ENCODE results near the gene IL16. TPM values are rescaled to one million over a fixed set of nuclear protein-coding genes. Genes with fewer than 3 reads are reported as not detected.
"Not testable (repeated sequence)": the region's sequence is repeated elsewhere in the genome, so short reads cannot be mapped to it uniquely, and the experiment has no call there.

IL16 gene
- polyA plus RNA-seq, 3 donors: 2.4 to 12.6 (median 9.3) TPM

DNA sequence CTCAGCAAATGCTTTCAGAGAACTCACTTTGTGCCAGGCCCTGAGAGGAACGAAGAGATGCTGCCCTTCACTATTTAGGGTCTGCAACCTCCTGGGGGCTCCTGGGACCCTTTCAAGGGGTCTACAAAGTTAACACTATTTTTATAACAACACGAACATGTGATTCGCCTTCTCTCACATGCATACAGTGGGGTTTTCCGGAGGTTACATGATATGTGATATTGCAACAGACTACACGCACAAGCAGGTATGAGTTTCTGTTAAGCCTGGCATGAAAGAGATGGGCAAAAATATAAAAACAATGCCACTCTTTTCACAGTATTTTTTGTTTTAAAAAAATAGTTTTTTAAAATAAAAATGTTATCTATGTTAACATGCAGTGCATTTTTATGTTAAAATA is 117.0 kb downstream of the IL16 start:
- 78 to 85% (median 79%) methylated on average over 5 of the region's 5 CpGs for WGBS, 3 donors
- no peak overlapping the region for H3K27ac ChIP-seq (ENCODE audit: low read depth, low read length)

DNA sequence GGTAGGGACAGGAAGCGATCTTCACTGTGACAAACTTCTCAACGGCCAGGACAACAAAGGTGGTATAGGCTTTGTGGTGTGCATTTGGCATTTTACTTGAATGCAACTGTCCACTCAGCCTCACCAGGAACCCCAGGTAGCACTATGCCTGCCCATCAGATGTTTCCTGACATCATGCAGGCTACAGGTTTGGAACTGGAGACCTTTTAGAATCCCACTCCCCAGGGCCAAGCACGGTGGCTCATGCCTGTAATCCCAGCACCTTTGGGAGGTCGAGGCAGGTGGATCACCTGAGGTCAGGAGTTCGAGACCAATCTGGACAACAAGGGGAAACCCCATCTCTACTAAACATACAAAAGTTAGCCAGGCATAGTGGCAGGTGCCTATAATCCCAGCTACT is 117.7 kb downstream of the IL16 start:
- H3K27ac ChIP-seq (ENCODE audit: low read depth, low read length): no peak overlapping the region
- WGBS, 3 donors: 85 to 92% (median 92%) methylated on average over 5 of the region's 5 CpGs

DNA sequence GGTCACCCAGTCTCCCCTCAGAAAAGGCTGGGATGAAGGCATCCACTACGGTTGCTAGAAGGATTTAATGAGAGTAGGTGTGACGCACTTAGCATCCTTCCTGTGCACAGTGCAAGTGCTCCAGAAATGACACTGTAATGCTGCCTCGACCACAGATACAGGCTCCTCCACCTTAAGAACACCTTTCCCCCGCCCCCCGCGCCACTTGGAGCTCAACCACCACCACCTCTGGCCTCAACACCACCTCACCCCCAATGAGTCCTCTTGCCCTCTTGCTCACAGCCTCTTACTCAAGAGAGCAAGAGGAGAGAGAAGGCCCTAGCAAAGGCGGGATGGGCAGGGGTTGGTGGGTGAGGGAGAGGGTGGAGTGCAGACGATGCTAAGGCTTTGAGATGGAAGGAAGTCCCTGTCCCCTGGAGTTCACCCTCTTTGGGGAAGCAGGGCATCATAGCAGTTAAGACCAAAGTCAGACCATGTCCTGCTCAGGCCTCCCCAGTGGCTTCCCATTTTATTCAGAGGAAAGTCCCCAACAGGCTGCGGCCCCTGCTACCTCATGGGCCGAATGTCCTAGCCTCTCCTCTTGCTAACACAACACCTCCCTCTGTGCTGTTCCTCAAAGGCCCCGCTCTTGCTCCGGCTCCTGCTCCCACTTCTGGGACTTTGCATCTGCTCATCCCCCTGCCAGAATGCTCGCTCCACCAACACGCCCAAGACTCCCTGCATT is 118.9 kb downstream of the IL16 start:
- WGBS, 3 donors: 88 to 91% (median 91%) methylated on average over 14 of the region's 14 CpGs
- no peak overlapping the region for H3K27ac ChIP-seq (ENCODE audit: low read depth, low read length)

DNA sequence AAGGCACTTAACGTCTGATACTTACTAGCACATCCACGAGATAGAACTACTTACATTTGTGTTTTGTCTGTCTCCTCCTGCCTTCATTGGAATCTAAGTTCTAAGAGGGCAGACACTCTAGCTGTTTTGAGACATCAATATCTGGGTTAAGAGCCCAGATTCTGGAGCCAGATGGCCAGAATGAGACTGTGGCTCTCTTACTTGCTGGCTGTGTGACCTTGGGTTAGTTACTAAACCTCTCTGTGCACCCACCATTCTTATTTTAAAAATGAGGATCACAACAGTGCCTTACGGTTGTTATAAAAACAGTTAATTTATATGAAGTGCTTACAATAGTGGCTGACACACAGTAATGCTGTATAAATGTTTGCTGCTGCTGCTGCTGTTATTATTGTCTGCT is 119.6 kb downstream of the IL16 start:
- H3K27ac ChIP-seq (ENCODE audit: low read depth, low read length): no peak overlapping the region

DNA sequence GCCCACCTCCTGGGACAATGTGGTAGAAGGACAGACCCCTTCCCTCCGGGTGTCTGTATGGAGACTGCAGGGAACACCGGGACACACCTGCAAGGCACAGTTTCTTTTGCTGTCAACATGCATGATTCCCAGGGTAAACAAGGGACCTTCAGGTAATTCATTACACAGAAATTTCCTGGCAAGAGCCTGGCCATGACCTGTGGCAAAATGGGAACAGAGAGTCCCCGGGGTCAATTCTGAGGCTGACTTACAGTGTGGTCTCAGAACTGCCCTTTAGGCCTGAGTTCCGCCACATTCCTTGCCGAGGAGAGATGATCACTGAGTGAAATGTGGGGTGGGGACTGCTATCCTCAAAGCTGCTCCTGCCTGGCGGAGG is 121.0 kb downstream of the IL16 start:
- 91 to 94% (median 92%) methylated on average over 6 of the region's 6 CpGs for WGBS, 3 donors

More for the DNA sequence above, 119.6 kb downstream of the IL16 start:
- WGBS, 3 donors: 84 to 92% (median 90%) methylated on average over 3 of the region's 3 CpGs

DNA sequence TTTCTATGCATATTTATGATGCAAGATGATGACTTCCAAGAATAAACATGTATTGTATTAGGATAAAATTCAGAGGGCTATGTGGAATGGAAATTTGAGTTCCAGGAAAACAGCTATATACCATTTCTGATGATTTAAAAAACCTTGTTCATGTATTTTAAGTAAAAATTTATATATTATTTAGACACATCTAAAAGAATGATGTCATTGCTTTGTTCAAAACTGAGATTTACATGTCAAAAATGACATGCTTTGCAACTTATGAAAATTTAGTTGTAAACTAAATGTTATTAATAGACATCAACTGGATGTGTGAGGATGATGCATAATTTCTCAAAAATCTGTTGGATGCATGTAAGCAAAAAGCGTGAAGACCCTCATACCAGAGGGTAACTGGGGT is 125.0 kb downstream of the IL16 start:
- H3K27ac ChIP-seq (ENCODE audit: low read depth, low read length): no peak overlapping the region
- WGBS, 3 donors: 96 to 100% (median 100%) methylated on average over 1 of the region's 1 CpG

More for the DNA sequence above, 121.0 kb downstream of the IL16 start:
- no peak overlapping the region for H3K27ac ChIP-seq (ENCODE audit: low read depth, low read length)

DNA sequence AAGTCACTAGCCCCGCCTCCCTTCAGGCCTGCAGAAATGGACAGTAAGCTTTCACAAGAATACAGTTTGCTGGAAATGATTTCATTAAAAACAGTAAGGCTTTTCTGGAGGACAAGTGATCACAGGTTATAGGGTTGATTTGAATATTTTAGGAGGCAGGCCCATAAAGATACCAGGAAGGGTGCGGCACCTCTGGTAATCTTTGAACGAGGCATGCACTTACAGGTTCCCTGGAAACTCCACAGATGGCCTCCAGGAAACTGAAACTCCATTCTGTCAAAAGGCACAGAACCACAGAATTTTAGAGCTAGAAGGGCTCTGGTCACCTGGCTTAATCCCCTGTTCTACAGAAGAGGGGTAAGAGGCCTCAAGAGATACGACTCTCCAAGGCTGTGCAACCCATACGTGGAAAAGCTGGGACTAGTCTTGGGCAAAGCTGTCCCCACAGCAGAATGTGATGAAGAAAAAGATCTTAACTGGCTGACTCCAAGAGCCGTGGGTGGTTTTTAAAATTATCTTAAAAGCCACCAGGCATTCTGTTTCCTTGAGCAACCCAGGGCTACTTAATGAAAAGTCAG is 126.1 kb downstream of the IL16 start:
- no peak overlapping the region for H3K27ac ChIP-seq (ENCODE audit: low read depth, low read length)
- 58 to 63% (median 63%) methylated on average over 6 of the region's 6 CpGs for WGBS, 3 donors

DNA sequence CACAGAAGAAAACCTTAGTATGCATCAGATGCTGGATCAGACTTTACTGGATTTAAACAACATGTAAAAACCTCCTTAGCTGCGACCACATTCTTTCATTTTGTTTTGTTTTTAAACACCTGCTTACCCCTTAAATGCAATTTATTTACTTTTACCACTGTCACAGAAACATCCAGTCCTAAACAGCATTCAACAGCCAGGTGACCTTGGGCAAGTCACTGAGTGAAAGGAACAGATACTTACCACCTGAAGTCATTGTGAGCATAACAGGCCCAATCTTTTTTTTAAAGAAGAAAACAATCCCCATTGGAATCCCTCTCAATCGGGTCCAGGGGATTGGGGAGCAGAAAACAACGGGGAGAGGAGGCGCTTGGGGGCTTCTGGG is 126.9 kb downstream of the IL16 start:
- 10 to 15% (median 14%) methylated on average over 4 of the region's 4 CpGs for WGBS, 3 donors
- no peak overlapping the region for H3K27ac ChIP-seq (ENCODE audit: low read depth, low read length)

DNA sequence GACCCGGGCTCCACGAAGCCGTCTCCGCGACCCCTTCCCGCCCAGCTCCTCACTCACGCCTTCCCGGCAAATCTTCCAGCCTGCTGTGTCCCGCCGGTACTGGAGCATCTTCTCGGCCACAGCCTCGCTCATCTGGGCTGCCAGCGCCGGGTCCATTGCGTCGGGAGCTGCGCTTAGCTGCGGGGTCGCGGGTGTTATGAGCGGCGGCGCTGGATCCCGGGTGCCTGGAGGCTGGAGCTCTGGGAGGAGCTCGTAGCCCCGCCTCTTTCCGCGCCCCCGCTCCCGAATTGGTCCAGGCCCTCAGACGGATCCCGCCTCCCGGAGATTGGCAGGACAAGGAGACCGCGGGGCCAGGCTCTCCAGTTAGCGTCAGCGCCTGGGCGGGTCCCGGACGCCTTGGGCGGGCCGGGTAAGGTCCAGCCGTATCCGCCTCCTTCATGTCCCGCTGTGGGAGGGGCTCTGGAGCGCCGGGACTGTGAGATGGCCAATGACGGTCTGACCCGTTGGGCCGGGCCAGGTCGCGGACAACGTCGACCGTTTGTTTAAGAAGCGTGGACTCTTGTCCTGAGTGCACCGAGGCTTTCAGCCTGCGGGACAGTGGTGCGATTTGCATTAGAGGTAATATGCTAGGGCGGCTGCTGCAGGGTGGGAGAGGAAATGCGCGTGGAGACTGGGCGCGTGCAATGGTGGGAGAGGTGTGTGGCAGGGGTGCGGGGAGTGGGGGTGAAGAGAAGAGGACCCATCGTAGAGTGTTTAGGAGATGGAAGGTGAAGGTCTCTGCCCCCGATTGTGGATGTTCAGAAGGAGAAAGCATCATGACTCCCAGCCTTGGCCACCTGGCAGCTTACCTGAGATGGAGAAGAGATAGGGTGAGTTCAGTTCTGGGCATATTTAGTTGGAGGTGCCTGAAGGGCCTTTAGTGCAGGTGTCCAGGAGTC is 127.5 kb downstream of the IL16 start, which contains the start of gene STARD5:
STARD5 (minus strand) TSS at position 198 of the 938 bp plus-strand sequence; CDS start at position 156, 42 bp downstream.
- 0 to 1% (median 1%) methylated on average over 65 to 67 of the region's 67 CpGs for WGBS, 3 donors
- H3K27ac ChIP-seq (ENCODE audit: low read depth, low read length): no peak within 1 kb of the TSS

DNA sequence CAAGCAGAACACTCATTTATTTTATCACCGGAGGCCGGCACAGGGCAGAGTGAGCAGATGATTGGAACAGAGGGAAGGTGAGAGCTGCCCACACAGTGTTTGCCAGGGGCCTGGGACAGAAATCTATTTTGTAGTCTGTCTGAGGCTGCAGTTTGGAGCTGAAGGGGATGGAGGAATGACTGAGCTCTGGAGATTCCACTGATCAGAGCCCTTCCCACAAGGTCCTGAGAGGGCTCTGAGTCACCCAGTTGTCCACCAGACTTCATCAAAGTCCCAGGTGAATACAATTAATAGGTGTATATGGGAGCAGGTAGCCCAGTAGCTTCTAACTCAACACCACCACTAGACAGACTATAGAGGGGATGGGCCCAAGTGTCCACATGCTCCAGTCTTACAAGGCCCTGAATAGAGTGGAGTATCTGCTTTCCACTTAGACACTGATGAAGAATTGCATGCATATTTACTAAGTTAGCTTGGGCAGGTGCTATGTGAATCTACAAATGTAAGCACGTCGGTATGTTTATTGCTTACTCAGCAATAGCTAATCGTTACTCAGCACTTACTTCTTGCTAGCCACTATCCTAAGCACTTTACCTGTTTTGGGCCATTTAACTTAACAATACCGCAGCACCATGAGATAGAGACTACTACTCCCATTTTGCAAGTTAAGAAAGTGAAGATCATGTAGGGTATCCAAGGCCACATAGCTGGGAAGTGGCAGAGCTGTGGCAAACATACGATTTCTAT is 130.0 kb downstream of the IL16 start:
- no peak overlapping the region for H3K27ac ChIP-seq (ENCODE audit: low read depth, low read length)

DNA sequence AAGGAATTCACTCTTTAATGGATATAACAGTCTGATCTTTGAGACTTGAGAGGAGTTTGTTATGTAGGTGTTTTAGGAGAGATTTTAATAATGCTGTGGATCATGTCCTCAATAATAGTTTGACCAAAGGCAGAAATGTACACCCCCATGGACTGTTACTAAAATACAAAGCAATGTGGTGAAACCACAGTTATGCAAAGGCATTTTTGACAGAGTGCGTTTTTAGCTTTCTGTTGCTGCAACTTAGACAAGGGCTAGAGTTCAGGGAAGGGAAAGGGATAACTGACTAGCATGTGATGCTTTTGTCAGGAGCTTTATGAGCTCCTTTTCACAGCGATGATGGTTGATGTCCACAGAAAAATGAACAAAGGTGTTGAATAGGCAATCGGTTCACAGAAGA is 130.8 kb downstream of the IL16 start:
- no peak overlapping the region for H3K27ac ChIP-seq (ENCODE audit: low read depth, low read length)
- WGBS, 3 donors: 60 to 88% (median 65%) methylated on average over 3 of the region's 3 CpGs

More for the DNA sequence above, 130.0 kb downstream of the IL16 start:
- WGBS, 3 donors: 65 to 88% (median 86%) methylated on average over 7 of the region's 7 CpGs

DNA sequence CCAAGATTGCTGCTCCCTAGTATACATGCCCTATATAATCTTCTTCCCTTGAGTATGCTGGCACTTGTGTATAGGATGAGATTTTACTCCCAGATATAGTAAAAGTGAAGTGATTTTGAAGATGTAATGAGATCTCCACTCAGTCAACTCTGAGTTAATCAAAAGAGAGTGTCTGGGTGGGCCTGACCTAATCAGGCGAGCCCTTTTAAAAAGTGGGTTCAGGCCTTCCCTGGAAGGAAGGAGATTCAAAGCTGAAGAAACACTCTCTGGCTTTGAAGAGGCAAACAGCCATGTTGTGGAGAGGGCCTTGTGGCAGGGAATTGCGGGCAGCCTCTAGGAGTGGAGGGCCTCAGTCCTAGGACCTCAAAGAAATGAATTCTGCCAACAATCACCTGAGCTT is 132.8 kb downstream of the IL16 start:
- 94 to 100% (median 100%) methylated on average over 2 of the region's 2 CpGs for WGBS, 3 donors
- H3K27ac ChIP-seq (ENCODE audit: low read depth, low read length): no peak overlapping the region

DNA sequence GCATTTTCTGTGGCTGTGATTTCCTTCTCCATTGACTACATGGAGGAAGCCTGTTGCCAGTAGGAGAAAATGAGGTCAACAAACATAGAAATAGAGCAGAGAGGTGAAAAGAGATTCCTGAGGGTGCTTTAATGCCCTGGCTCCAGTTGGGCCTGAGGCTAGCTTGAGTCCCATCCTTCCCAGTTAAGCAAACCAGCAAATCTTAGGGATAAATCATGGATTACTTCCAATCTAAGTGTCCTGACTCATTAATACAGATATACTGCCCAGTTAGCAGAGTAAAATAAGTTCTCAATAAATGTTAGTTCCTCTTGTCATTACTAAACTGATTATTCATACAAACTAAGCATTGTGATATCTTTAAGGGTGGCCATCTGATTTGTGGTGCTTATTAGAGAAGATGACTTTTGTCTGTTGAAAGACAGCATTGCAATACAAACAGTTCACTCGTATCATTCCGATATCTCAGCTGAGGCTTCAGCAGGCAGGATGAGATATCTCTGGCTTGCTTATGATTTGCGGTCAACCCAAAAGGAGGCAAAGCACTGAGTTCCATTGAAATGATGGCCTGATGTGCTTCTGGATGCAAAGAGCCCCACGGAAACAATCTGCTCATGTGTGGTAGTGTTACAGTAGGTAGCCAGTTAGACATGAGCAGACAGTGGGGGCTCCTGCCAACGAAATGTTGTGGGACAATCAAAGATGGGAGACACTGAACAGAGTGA is 133.8 kb downstream of the IL16 start:
- WGBS, 3 donors: 88 to 90% (median 88%) methylated on average over 5 of the region's 5 CpGs
- H3K27ac ChIP-seq (ENCODE audit: low read depth, low read length): no peak overlapping the region

DNA sequence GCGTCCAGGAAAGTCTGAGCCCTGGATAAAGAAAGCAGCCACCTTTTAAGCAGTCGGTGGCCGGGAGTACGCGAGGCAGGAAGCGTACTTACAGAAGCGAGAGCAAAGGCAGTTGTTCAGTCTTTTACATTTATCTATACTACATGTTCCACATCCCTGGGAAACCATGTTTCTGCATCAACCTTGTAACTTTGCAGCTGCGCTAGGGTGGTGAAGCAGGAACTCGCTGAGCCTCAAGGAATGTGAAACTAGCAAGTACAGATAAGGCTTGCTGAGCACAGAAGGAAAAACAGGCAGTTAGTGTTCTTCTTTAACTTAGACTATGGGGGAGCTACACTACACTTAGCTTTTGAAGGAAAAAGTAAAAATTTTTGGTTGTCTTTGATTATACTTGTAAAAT is 134.5 kb downstream of the IL16 start:
- H3K27ac ChIP-seq (ENCODE audit: low read depth, low read length): not testable (repeated sequence)
- 58 to 66% (median 65%) methylated on average over 9 of the region's 9 CpGs for WGBS, 3 donors

DNA sequence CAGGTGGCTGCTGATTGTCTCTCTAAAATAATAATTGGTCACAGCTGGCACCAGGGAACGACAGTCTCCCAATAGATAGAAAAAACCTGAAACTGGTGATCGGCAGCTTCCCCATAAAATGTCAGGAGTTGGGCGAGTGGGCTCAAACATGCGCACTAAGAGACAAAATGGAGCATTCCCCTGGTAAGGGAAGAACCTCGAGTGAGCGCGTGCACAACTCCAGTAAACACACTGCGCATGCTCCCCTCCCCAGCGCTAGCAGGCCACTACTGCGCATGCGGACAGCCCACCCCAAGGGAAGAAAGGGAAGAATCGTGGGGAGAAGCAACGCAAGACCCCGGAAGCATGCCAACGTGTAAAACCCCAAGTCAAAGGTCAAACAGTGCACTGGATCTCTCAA is 134.9 kb downstream of the IL16 start:
- 92 to 94% (median 93%) methylated on average over 15 of the region's 15 CpGs for WGBS, 3 donors
- no peak overlapping the region for H3K27ac ChIP-seq (ENCODE audit: low read depth, low read length)

DNA sequence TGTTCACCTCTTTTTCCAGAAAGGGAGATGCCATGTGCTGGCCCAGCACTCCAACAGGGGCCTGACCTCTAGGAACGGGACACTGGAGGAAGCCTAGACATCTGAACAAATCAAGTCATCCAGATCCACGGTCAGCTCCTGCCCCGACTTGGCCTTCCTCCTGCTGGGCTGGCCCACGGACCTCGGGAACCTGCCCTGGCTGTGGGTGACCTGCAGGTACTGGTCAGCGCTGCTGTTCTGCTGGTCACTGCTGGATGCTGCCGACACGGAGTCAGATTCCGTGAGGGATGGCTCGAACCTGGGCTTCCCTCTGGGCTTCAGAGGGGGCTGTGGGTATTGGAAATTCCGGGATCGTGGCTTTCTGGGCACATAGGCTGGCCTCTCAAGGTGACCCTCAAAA is 135.6 kb downstream of the IL16 start:
- WGBS, 3 donors: 93 to 97% (median 97%) methylated on average over 12 of the region's 12 CpGs
- no peak overlapping the region for H3K27ac ChIP-seq (ENCODE audit: low read depth, low read length)

DNA sequence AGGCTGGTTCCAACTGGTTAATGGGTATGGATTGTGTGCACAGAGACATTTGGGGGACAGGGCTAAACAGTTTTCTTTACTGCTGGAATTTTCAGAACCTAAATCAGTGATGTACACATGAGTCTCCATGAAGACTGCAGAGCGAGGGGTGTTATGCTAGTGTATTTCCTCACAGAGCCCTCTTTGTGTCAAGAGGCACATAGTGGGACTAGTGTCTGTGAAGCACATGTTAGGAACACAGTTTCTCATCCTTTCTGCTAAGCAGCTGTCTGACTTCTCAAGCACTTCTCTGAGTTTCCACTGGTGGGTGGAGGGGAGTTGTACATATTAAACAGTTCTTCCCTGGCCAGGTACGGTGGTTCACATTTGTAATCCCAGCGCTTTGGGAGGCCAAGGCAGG is 136.7 kb downstream of the IL16 start:
- no peak overlapping the region for H3K27ac ChIP-seq (ENCODE audit: low read depth, low read length)
- 97 to 100% (median 97%) methylated on average over 3 of the region's 3 CpGs for WGBS, 3 donors
